Transverse colon (tissue), 4 donors: ENCODE measurements around the gene PRM2.

Experiments
- POLR2A ChIP-seq: fragments of 450-650 bp; IDR thresholded peaks from one replicate; pipeline ENCODE4 v1.6.1; 2016; ENCODE audit warnings: antibody characterized with exemption, mild to moderate bottlenecking, moderate library complexity
- POLR2AphosphoS5 ChIP-seq, 3 donors: sonication (generic); formaldehyde crosslinking; IDR thresholded peaks; one replicate each; pipeline ENCODE4 v1.6.1; 2016; ENCODE audit warnings: antibody characterized with exemption in 3 of 3
- TF ChIP-seq, protein P1 (sequence below), 5 experiments: fragments of 200-600 bp in 3 of 5; fragments of 450-650 bp in 2 of 5; sonication (generic) in 3 of 5; IDR thresholded peaks; 1 replicate in 2 of 5; 2 replicates in 3 of 5; pipeline ENCODE4 v1.5.1; 2016 to 2017; ENCODE audit warnings: antibody characterized with exemption in 5 of 5, inconsistent platforms in 3 of 5, mild to moderate bottlenecking in 2 of 5, moderate library complexity in 1 of 5

DNA sequence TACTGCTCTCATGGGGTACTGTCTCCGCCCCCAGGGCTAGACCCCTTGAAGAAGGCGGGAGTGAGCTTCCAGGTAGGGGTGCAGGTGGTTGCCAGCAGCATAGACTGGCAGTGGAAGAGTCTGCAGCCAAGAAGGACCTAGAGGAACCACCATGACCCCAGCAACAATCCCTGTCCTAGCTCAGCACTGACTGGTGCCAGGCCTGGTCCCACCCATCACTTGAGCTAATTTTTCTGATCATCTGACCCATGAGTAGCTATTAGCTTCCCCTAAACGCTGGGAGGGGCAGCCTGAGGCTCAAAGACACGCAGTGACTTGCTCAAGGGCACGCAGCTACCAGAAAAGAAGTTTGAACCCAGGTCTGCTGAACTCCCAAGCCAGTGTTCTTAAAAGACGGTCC, 3.8 kb downstream of the PRM2 start:
- TF ChIP-seq, protein P1, sequence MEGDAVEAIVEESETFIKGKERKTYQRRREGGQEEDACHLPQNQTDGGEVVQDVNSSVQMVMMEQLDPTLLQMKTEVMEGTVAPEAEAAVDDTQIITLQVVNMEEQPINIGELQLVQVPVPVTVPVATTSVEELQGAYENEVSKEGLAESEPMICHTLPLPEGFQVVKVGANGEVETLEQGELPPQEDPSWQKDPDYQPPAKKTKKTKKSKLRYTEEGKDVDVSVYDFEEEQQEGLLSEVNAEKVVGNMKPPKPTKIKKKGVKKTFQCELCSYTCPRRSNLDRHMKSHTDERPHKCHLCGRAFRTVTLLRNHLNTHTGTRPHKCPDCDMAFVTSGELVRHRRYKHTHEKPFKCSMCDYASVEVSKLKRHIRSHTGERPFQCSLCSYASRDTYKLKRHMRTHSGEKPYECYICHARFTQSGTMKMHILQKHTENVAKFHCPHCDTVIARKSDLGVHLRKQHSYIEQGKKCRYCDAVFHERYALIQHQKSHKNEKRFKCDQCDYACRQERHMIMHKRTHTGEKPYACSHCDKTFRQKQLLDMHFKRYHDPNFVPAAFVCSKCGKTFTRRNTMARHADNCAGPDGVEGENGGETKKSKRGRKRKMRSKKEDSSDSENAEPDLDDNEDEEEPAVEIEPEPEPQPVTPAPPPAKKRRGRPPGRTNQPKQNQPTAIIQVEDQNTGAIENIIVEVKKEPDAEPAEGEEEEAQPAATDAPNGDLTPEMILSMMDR (IDR thresholded peaks at IDR 0.05): no peak
- TF ChIP-seq POLR2AphosphoS5 (IDR thresholded peaks at IDR 0.05) (no peak), POLR2A (no peak)
